ENCODE measurements around the gene NEXN. TPM values are rescaled to one million over a fixed set of nuclear protein-coding genes. Genes with fewer than 3 reads are reported as not detected.

Gene NEXN
- total RNA-seq, 2 experiments from 2014 or later: not detected

- no peak overlapping the region for H3K4me3 ChIP-seq (ENCODE audit: low read depth, low read length, poor library complexity, severe bottlenecking)
- no peaks in the 10 kb centered on the region for H3K9me3 ChIP-seq (ENCODE audit: low read length)
- no peak overlapping the region for H3K27ac ChIP-seq (ENCODE audit: low read depth, low read length, poor library complexity, severe bottlenecking)
- no peak for DNase-seq (ENCODE audit: low spot score)
- no peaks in the 10 kb centered on the region for H3K36me3 ChIP-seq (ENCODE audit: insufficient read depth, low read length)
- no peaks in the 10 kb centered on the region for H4K20me1 ChIP-seq (ENCODE audit: insufficient read depth, low read length)
- H3K4me2 ChIP-seq (ENCODE audit: low read length): no peak overlapping the region
- no peaks in the 10 kb centered on the region for H3K79me2 ChIP-seq (ENCODE audit: insufficient read depth, low read depth, low read length)
- H2AFZ ChIP-seq (ENCODE audit: low read length): no peak overlapping the region
- H3K4me1 ChIP-seq (ENCODE audit: insufficient read depth, low read length, poor library complexity, severe bottlenecking): peaks cover 5% of the 10 kb centered on the region
- TF ChIP-seq EZH2phosphoT487 (IDR thresholded peaks at IDR 0.05; ENCODE audit: borderline replicate concordance, low read depth, low read length) (no peak), CTCF (conservative IDR thresholded peaks at IDR 0.05; ENCODE audit: low read length) (no peak)
- ChIA-PET CTCF (ENCODE audit: unreplicated experiment) (no interaction called here), POLR2A (no interaction called here)
- intact Hi-C loops (cut with micrococcal nuclease; ENCODE audit: unreplicated experiment): loop anchor here (5.0 kb wide), 1 partner anchor 185 kb away; no protein-coding TSS in a partner anchor
- H3K9me2 ChIP-seq (ENCODE audit: insufficient read depth, low read length): no peaks in the 10 kb centered on the region
- no TSS peak for BruUV-seq (replicated peaks)
Observed at GRCh38 chr1:77927414-77927813, 39.0 kb downstream of the NEXN start.

GRCh38 chr1:77929806-77930205, 41.4 kb downstream of the NEXN start:
- no peak overlapping the region for H3K4me3 ChIP-seq (ENCODE audit: low read depth, low read length, poor library complexity, severe bottlenecking)
- BruUV-seq (replicated peaks): no TSS peak
- H3K4me2 ChIP-seq (ENCODE audit: low read length): no peak overlapping the region
- peaks cover 5% of the 10 kb centered on the region for H3K4me1 ChIP-seq (ENCODE audit: insufficient read depth, low read length, poor library complexity, severe bottlenecking)
- ChIA-PET POLR2A (no interaction called here), CTCF (ENCODE audit: unreplicated experiment) (no interaction called here)
- no peak overlapping the region for H2AFZ ChIP-seq (ENCODE audit: low read length)
- no peaks in the 10 kb centered on the region for H4K20me1 ChIP-seq (ENCODE audit: insufficient read depth, low read length)
- no peaks in the 10 kb centered on the region for H3K9me3 ChIP-seq (ENCODE audit: low read length)
- no peak for TF ChIP-seq EZH2phosphoT487 (IDR thresholded peaks at IDR 0.05; ENCODE audit: borderline replicate concordance, low read depth, low read length)
- no peak for TF ChIP-seq CTCF (conservative IDR thresholded peaks at IDR 0.05; ENCODE audit: low read length)
- H3K27ac ChIP-seq (ENCODE audit: low read depth, low read length, poor library complexity, severe bottlenecking): no peak overlapping the region
- intact Hi-C loops (cut with micrococcal nuclease; ENCODE audit: unreplicated experiment): loop anchor here (5.0 kb wide), 1 partner anchor 182 kb away; no protein-coding TSS in a partner anchor
- H3K36me3 ChIP-seq (ENCODE audit: insufficient read depth, low read length): no peaks in the 10 kb centered on the region
- no peaks in the 10 kb centered on the region for H3K9me2 ChIP-seq (ENCODE audit: insufficient read depth, low read length)
- H3K79me2 ChIP-seq (ENCODE audit: insufficient read depth, low read depth, low read length): no peaks in the 10 kb centered on the region
- no peak for DNase-seq (ENCODE audit: low spot score)

- TF ChIP-seq CTCF (conservative IDR thresholded peaks at IDR 0.05; ENCODE audit: low read length) (no peak), EZH2phosphoT487 (IDR thresholded peaks at IDR 0.05; ENCODE audit: borderline replicate concordance, low read depth, low read length) (no peak)
- intact Hi-C loops (cut with micrococcal nuclease; ENCODE audit: unreplicated experiment): no loop called here
- Histone ChIP-seq H2AFZ (ENCODE audit: low read length) (no peak overlapping the region), H3K4me3 (ENCODE audit: low read depth, low read length, poor library complexity, severe bottlenecking) (no peak overlapping the region), H3K4me2 (ENCODE audit: low read length) (no peak overlapping the region), H4K20me1 (ENCODE audit: insufficient read depth, low read length) (no peaks in the 10 kb centered on the region), H3K27ac (ENCODE audit: low read depth, low read length, poor library complexity, severe bottlenecking) (no peak overlapping the region), H3K4me1 (ENCODE audit: insufficient read depth, low read length, poor library complexity, severe bottlenecking) (no peaks in the 10 kb centered on the region), H3K36me3 (ENCODE audit: insufficient read depth, low read length) (peaks cover 29% of the 10 kb centered on the region), H3K79me2 (ENCODE audit: insufficient read depth, low read depth, low read length) (no peaks in the 10 kb centered on the region), H3K9me2 (ENCODE audit: insufficient read depth, low read length) (no peaks in the 10 kb centered on the region), H3K9me3 (ENCODE audit: low read length) (no peaks in the 10 kb centered on the region)
- DNase-seq (ENCODE audit: low spot score): no peak
- POLR2A ChIA-PET: interaction anchor here (1.4 kb wide), 1 partner anchor 15 kb away, joined by 4 read pairs; no protein-coding TSS in a partner anchor
- BruUV-seq (replicated peaks): no TSS peak
- CTCF ChIA-PET (ENCODE audit: unreplicated experiment): no interaction called here
Observed at GRCh38 chr1:77938651-77939050, 50.2 kb downstream of the NEXN start.

All from OCI-LY7 (cell line).